NCI-H2107 treated with DMSO at 0.1 percent for 48 hours (cell line): Measurements from ENCODE around the gene CYGB.
"Not testable (repeated sequence)": the region's sequence is repeated elsewhere in the genome, so short reads cannot be mapped to it uniquely, and the experiment has no call there.

Source experiments
- DNase-seq: peaks from one replicate; lab custom pipeline; 2025; ENCODE audit not compliant: unreplicated experiment; lab: John Stamatoyannopoulos, UW

CYGB gene

GRCh38 chr17:76538941-76539570 is 1.5 kb upstream of the CYGB start:
- DNase-seq = no peak

DNA sequence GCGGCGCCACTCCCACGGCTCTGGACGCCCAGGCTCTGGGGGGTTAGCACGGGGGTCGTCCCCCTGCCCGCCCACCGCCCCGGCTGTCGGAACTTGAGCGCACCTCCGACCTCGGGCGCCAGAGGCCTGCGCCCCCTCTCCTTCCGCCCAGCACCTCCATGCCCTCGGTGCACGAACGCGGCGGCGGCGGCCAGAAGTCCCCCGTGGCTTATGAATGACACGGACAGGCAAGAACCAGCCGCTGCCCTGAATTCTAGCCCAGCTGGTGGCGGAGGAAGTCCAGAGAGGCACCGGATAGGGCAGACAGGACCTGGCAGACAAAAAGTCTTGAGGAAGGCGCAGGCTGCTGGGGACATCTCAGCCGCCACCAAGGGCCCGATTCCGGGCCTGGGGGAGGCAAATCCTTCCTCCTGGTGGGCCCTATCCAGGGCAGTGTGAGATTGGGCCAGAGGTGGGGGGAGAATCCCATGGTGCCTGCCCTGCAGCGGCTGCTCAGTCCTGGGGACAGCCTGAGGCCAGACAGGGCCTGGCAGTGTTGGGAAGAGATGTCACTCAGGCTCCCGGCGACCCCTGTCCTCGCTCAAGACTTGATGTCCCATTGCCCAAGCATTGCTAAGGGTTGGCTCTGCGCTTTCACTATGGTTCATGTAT is 897 bp upstream of the CYGB start:
- no peak for DNase-seq

DNA sequence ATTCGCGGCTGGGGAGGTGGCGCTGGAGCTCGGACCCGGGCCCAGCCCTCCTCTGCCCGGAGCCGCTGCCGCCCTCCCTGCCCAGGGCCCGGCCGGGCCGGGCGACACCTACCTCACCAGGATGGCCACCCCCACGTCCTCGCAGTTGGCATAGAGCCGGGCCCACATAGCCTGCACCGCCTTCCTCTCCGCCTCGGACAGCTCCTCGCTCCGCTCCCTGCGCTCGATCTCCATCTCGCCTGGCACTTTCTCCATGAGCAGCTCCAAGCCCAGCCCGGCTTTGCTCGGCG is 276 bp downstream of the CYGB start:
- DNase-seq = no peak

DNA sequence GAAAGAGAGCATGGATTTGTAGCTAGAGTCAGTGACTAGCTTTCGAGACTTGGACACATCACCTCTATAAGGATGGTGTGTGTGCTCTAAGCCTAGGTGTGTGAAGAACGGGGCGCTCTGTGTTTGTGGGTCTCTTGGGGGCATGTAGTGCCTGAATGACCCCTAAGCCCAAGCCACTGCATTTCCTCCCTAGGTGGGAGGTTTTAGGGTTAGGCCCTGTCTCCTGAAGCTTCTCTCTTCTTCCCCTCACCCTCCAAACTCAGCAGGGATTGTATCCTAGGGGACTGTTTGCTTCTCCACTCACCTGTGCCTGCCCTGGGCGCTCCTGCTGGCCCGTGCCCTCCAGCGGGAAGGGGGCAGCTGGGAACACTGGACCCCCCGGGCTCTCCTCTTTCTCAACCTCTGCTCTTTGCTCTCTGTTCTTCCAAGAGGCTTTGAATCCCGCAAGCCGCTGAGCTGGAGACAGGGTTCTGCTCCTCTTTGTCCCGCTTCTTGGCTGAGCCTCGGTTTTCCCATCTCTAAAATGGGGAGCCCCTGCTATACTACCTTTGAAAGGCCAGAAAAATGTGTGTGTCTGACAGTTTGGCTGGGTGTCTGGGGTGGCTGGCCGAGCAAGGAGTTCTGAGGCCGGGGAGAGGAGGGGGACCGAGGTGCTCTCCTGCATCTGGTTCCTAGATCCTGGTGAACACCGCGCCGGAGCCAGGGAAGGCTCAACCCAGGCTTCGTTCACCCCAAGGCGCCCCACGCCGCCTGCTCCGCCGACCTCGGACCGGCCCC is 810 bp downstream of the CYGB start:
- DNase-seq = no peak

DNA sequence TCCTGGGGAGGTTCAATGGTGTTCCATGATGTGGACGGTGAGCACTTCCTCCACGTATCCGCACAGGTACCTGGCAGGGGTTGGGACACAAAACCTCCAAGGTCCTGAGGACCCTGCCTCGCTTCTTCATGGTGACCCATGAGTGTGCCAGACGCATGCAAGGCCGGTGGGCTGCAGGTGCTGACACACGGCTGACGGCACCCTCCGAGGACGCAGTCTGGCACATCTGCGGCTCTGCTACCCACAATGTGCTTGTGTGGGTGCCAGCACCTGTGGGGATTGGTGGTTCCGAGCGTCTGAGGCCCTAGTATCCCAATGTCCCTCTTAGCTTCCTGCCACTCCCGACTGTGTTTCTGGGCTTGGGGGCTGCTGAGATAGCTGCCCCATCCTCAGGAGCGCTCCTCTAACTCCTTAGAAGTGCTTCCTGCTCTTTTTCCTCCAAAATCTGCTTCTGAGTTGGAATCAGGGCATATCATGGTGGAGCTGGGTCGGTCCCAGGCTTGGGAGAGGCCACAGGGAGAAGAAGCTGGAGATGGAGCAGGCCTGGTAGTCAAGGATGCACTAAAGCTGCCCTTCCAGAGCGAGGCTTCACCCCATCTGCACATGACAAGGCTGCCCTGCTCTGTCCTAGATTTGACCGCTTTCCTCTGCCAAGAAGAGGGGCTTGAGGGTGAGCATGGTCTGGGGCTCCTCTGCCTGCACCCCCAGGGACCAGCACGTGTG is 1.6 kb downstream of the CYGB start:
- no peak for DNase-seq

DNA sequence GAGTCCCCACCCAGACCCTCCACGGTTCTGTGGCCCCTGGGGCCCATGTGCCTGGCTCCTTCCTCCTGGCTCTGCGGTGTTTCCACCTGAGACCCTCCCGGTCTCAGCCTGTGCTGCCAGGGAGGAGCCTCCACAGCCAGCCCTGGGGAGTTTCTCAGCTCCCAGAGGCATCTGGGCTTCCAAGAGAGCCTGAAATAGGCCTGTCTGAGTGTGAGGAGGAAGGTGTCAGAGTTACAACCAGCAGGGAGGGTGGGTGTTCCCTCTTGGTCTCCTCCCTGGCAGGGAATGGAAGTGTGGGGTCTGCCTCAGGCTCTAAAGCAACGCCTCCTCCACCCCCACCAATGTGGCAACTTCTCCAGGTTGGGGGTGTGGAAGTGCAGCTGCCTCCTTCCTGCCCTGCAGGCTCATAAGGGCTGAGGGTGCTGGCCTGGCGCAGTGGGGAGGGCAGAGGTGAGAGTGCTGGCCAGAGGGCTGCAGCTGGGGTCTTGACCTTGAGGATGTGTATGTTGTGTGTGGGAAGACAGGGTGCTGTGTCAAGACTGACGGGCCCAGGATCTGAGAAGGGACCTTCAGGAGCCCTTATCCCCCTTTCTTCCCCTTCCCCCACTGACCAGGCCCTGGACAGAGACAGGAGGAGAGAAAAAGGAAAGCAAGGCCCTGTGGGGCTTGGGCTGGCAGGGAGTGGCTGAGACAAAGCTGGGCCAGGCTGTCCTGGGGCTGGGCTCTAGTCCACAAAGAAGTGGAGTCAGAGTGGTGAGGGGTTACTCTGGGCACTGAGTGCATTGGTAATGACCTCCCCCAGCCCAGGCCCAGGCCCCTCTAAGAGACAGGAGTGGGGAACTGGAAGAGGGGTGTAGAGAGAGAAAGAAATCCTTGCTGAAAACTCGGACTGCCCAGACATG is 2.4 kb downstream of the CYGB start:
- DNase-seq = no peak

DNA sequence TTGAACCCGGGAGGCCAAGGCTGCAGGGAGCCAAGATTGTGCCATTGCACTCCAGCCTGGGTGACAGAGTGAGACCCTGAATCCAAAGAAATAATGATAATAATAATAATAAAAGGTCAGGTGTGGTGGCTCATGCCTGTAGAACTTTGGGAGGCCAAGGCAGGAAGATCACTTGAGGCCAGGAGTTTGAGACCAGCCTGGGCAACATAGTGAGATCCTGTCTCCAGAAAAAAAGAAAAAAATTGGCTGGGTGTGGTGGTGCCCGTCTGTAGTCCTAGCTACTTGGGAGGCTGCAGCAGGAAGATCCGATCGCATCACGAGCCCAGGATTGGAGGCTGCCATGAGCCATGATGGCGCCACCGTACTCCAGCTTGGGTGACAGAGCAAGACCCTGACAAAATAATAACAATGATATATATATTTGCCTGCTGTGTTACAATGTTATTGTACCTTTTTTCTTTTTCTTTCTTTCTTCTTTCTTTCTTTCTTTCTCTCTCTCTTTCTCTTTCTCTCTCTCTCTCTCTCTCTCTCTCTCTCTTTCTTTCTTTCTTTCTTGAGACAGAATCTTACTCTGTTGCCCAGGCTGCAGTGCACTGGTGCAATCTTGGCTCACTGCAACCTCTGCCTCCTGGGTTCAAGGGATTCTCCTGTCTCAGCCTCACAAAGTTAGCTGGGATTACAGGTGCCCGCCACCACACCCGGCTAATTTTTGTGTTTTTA is 3.7 kb downstream of the CYGB start:
- not testable (repeated sequence) for DNase-seq

DNA sequence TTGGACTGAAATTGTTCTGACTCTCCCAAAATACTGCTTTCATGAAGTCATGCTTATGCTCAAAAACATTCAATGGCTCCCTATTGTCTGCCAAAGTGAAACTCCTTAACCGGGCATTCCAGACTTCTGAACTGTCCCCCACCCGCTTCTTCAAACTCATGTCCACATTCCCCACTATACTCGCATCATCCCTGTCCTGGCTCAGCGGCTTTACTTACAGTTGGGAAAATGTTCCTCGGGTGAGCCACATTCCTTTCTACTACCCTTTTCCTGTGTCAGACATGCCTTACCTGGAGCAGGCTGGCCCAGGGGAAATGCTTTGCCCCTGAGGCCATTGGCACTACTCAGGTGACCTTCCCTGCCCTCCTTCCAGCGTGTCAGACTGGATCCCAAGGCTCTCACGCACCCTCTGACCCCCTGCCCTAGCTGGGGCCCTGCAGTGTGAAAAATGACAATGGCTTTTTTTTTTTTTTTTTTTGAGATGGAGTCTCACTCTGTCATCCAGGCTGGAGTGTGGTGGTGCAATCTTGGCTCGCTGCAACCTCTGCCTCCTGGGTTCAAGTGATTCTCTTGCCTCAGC is 5.3 kb downstream of the CYGB start:
- no peak for DNase-seq

DNA sequence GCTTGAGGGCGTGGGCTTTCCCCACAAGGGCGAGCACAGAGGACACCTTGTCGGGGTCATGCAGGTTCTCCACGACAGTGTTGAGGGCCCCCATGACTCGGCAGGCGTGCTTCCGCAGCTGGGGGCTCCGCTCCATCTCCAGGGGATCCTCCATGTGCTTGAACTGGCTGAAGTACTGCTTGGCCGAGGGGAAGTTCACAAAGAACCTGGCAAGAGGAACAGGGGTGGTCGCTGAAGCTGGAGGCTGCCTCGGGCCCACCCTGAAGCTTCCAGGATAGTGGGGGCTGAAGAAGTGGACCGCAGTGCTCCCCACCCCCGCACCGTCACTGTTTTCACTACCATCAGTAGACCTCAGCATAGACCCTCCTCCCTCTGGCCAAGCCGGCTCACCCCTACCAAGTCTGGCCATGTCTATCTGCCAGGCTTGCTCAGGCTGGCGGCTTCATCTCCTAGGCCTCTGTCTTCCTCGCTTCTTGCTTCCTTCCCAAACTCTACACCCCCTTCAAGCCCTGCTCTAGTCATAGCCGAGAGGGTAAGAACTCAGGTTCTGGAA is 5.9 kb downstream of the CYGB start:
- no peak for DNase-seq

DNA sequence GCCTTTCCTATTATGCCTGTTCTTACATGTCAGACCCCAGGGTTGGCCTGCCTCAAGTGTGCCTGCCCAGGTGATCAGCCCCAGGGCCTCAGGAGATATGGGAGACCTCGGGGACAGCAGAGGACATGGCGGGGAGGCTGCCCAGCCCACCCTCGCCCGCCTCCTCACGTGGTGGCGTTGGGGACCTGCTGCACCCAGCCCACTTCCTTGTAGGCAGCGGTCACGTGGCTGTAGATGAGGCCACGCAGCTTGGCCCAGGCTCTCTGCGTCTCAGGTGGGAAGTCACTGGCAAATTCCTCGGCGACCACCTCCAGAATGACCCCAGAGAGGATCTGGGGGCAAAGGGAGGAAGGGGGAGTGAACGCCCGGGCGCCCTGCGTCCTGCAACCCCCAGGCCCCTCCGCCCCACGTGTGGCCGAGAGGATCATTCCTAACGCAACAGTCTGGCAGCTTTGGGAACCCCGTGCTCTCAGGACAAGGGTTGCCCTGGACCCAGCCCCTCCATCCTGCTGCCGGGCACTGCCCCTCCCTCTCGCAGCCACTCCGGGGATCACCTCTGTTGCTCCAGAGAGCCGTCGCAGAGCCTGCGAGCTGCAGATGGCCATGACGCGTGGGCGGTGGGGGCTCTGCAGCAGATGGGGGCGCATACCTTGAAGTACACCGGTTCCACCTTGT is 6.6 kb downstream of the CYGB start:
- DNase-seq = no peak

DNA sequence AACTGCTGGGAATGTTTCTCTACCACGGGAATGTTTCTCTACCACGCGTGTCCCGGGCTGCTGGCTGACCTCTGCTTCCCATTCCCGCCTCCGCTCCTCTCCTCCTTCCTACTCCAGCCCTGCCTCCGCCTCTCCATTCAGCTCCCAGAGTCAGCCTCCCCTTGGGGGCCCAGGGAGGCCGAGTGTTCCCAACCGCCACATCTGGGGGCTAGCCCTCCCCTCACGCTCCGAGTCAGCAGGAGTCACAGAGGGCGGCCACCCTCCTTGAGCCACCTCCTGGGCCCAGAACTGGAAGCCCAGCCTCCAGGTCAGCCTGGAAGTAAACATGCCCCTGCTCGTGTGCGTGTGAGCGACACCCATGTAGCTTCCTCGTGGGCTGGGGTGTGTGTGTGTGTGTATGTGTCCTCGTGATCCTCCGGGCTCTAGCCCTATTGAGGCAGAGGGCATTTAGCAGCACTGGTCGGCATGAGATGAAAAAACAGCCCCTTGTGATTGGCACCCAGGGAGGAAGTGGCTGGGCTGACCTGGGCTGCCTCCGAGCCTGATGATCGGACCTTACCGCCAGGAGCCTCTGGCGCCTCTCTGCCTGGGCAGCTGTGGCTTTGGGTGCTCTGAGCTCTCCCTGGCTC is 7.3 kb downstream of the CYGB start:
- no peak for DNase-seq

DNA sequence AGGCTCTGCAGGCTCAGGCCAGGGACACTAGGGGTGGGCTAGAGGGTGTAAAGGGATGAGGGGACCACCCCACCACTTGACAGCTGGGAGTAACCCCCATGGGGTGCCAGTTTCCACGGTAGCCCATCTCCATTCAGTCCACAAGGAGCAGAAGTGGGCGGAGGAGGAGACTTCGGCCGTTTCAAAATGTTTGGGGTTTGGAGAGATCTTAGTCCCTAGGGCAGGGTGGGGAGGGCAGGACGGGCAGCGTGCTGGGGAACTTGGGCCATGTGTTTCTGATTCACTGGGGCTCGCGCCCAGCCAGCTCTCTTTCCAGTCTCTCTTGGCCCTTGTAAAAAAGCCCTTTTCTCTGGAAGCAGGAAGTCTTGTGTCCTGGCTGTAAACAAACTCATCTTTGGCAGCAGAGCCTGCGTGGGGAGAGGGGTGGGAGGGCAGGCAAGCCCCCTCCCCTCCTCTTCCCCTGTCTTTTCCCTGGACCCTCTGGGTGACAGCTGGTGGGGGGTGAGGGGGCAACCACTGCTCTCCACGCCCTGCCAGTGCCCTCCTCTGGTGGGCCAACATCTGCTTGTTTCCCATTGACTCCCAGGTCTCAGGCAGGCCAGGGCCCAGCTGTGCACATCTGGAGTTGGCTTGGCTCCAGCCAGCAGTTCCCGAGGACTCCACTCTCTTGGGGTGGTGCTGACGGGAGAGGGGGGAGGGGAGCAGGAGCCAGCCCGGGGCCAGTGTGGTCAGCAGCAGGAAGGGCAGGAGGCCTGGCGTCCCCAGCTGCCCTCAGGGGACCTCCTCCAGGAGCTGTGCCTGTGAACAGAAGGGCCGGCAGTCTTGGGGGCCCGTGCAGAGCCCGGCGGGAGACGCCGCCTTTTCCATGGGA is 8.1 kb downstream of the CYGB start:
- no peak for DNase-seq

GRCh38 chr17:76528528-76529223 is 8.8 kb downstream of the CYGB start:
- no peak for DNase-seq

DNA sequence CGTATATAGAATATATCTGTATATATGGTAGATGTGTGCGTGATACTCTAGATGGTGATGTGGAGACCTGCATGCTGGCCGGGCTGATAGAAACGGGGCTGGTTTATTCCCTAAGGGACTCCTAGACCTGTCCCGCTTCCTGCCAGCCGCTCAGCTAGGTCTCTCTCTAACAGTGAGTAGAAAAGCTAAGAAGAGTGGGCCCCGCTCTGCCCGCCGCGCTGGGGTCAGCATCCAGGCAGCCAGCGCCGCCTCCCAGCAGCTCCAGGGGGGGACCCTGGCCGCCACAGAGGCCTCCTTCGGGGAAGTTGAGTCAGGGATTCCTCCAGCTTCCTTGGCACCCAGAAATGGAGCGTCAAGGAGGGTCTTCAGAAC is 9.4 kb downstream of the CYGB start:
- no peak for DNase-seq

- no peak for DNase-seq
Observed at GRCh38 chr17:76527430-76528111, 9.9 kb downstream of the CYGB start.

DNA sequence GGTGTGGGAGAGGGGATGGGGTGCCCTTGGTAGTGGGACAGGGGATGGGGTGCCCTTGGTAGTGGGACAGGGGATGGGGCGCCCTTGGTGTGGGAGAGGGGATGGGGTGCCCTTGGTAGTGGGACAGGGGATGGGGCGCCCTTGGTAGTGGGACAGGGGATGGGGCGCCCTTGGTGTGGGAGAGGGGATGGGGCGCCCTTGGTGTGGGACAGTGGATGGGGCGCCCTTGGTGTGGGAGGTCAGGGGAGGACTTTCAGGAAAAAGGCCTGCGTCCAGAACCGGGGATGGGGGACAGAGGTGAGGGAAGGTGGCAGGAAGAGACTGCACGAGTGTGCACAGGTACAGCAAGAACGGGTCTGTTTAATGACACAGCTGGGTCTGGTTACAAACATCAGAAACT is 10.5 kb downstream of the CYGB start:
- not testable (repeated sequence) for DNase-seq

- not testable (repeated sequence) for DNase-seq
Observed at GRCh38 chr17:76525513-76525833, 12.0 kb downstream of the CYGB start.
